Measurements from ENCODE around the gene GJC1. TPM values are rescaled to one million over a fixed set of nuclear protein-coding genes. Genes with fewer than 3 reads are reported as not detected.

The GJC1 gene
- total RNA-seq, 1 experiment from 2014 or later, result 89.4 TPM

DNA sequence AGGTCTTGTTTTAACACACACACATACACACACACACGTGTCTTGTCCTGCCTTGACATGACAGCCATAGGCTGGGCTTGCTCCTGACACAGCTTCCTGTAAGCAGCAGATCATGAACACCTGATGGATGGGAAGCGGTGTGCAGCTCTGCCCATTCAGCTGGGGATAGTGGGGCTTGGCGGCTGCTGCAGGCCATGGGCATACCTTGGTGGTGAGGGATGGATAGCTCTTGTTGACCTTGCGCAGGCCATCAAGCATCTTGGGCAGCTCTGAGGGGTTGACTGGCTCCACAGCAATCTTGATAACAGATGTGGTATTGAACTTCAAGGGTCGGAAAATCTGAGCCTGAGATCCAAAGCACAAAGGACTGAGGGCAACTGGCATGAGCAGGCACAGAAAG lies 29.6 kb upstream of the GJC1 start:
- Histone ChIP-seq H3K9me3 (ENCODE audit: control insufficient read depth, insufficient read depth, low read depth, low read length) (no peaks in the 10 kb centered on the region), H3K36me3 (ENCODE audit: control insufficient read depth, insufficient read depth, low read length) (peaks cover 14% of the 10 kb centered on the region), H3K4me1 (ENCODE audit: control insufficient read depth, insufficient read depth, low read length) (no peaks in the 10 kb centered on the region), H3K27me3 (ENCODE audit: control insufficient read depth, insufficient read depth, low read length) (no peaks in the 10 kb centered on the region), H3K27ac (ENCODE audit: low read length) (no peak overlapping the region), H3K4me3 (ENCODE audit: low read depth in 2 of 2, low read length in 2 of 2) (no peak overlapping the region)
- ATAC-seq (no peak), DNase-seq (ENCODE audit: low read depth, low spot score) (no peak)
- intact Hi-C loops (cut with micrococcal nuclease; ENCODE audit: unreplicated experiment), result no loop called here
- in situ Hi-C loops (cut with HindIII; ENCODE audit: low pct_unique_long_range_greater_than_20kb, low sequenced_read_pairs), result no loop called here
- ChIA-PET POLR2A (no interaction called here), CTCF (no interaction called here)
- TF ChIP-seq POLR2AphosphoS5 (IDR thresholded peaks at IDR 0.05; ENCODE audit: low read depth, low read length) (no peak), SIN3A (IDR thresholded peaks at IDR 0.05; ENCODE audit: borderline replicate concordance, insufficient read depth, low read depth, low read length) (no peak), TCF7L2 (IDR thresholded peaks at IDR 0.05; ENCODE audit: low read depth, low read length) (no peak)
- TF ChIP-seq, protein P1, sequence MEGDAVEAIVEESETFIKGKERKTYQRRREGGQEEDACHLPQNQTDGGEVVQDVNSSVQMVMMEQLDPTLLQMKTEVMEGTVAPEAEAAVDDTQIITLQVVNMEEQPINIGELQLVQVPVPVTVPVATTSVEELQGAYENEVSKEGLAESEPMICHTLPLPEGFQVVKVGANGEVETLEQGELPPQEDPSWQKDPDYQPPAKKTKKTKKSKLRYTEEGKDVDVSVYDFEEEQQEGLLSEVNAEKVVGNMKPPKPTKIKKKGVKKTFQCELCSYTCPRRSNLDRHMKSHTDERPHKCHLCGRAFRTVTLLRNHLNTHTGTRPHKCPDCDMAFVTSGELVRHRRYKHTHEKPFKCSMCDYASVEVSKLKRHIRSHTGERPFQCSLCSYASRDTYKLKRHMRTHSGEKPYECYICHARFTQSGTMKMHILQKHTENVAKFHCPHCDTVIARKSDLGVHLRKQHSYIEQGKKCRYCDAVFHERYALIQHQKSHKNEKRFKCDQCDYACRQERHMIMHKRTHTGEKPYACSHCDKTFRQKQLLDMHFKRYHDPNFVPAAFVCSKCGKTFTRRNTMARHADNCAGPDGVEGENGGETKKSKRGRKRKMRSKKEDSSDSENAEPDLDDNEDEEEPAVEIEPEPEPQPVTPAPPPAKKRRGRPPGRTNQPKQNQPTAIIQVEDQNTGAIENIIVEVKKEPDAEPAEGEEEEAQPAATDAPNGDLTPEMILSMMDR (IDR thresholded peaks at IDR 0.05), result no peak
- TF ChIP-seq, protein P2, sequence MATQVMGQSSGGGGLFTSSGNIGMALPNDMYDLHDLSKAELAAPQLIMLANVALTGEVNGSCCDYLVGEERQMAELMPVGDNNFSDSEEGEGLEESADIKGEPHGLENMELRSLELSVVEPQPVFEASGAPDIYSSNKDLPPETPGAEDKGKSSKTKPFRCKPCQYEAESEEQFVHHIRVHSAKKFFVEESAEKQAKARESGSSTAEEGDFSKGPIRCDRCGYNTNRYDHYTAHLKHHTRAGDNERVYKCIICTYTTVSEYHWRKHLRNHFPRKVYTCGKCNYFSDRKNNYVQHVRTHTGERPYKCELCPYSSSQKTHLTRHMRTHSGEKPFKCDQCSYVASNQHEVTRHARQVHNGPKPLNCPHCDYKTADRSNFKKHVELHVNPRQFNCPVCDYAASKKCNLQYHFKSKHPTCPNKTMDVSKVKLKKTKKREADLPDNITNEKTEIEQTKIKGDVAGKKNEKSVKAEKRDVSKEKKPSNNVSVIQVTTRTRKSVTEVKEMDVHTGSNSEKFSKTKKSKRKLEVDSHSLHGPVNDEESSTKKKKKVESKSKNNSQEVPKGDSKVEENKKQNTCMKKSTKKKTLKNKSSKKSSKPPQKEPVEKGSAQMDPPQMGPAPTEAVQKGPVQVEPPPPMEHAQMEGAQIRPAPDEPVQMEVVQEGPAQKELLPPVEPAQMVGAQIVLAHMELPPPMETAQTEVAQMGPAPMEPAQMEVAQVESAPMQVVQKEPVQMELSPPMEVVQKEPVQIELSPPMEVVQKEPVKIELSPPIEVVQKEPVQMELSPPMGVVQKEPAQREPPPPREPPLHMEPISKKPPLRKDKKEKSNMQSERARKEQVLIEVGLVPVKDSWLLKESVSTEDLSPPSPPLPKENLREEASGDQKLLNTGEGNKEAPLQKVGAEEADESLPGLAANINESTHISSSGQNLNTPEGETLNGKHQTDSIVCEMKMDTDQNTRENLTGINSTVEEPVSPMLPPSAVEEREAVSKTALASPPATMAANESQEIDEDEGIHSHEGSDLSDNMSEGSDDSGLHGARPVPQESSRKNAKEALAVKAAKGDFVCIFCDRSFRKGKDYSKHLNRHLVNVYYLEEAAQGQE (IDR thresholded peaks at IDR 0.05; ENCODE audit: insufficient read depth in 1 of 2, low read depth in 2 of 2, low read length in 1 of 2), result no peak
- no TSS peak for BruUV-seq (replicated peaks)

DNA sequence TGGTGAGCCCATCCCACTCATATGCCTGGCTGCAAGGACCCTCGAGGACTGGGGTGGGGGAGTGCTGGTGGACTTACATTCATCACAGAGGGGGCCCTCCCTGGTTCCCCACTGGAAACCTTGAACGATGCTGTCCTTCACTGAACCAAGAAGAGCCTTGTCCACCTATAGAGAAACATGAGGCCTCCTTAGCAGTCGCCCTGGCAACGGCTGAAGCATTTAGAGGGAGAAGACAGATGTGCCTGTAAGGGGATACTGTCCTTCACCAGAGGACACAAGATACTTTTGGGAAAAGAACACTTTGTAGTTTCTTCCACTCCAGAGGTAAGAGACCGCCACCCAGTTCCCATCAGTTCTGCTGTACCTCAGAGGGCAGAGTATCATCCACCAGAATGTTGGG lies 24.1 kb upstream of the GJC1 start:
- ATAC-seq, result no peak
- H3K36me3 ChIP-seq (ENCODE audit: control insufficient read depth, insufficient read depth, low read length), result no peaks in the 10 kb centered on the region; the same call in none of the 2 replicates
- TF ChIP-seq, protein P2 (IDR thresholded peaks at IDR 0.05; ENCODE audit: insufficient read depth in 1 of 2, low read depth in 2 of 2, low read length in 1 of 2), result no peak
- TF ChIP-seq, protein P1 (IDR thresholded peaks at IDR 0.05), result no peak
- TF ChIP-seq TCF7L2 (IDR thresholded peaks at IDR 0.05; ENCODE audit: low read depth, low read length) (no peak), POLR2AphosphoS5 (IDR thresholded peaks at IDR 0.05; ENCODE audit: low read depth, low read length) (no peak), SIN3A (IDR thresholded peaks at IDR 0.05; ENCODE audit: borderline replicate concordance, insufficient read depth, low read depth, low read length) (no peak)
- no peaks in the 10 kb centered on the region for H3K27me3 ChIP-seq (ENCODE audit: control insufficient read depth, insufficient read depth, low read length)
- H3K9me3 ChIP-seq (ENCODE audit: control insufficient read depth, insufficient read depth, low read depth, low read length), result no peaks in the 10 kb centered on the region
- BruUV-seq (replicated peaks), result no TSS peak
- no peaks in the 10 kb centered on the region for H3K4me1 ChIP-seq (ENCODE audit: control insufficient read depth, insufficient read depth, low read length)
- intact Hi-C loops (cut with micrococcal nuclease; ENCODE audit: unreplicated experiment), result no loop called here
- in situ Hi-C loops (cut with HindIII; ENCODE audit: low pct_unique_long_range_greater_than_20kb, low sequenced_read_pairs), result no loop called here
- ChIA-PET CTCF (no interaction called here), POLR2A (no interaction called here)
- H3K27ac ChIP-seq (ENCODE audit: low read length), result no peak overlapping the region
- H3K4me3 ChIP-seq (ENCODE audit: low read depth in 2 of 2, low read length in 2 of 2), result no peak overlapping the region
- DNase-seq (ENCODE audit: low read depth, low spot score), result no peak

Data from Panc1 (cell line).